Glomerular endothelial cell (primary cell): ENCODE results near the gene HIPK3. TPM values are rescaled to one million over a fixed set of nuclear protein-coding genes. Genes with fewer than 3 reads are reported as not detected.
"Not testable (repeated sequence)": the region's sequence is repeated elsewhere in the genome, so short reads cannot be mapped to it uniquely, and the experiment has no call there.

ENCODE experiments used
- DNase-seq: peaks from one replicate; pipeline ENCODE4 v3.0.0-alpha.2; 2011; ENCODE audit warnings: low read depth, low spot score; ENCODE audit errors: extremely low read depth
- total RNA-seq: library from RNA; depleted of rRNA; stranded (reverse); fragments of >200 nt; gene quantifications from 2 replicates; pipeline ENCODE4 v1.2.3, GENCODE V29; 2015

The HIPK3 gene
- total RNA-seq, 1 donor from 2014 or later = 34.9 TPM

DNA sequence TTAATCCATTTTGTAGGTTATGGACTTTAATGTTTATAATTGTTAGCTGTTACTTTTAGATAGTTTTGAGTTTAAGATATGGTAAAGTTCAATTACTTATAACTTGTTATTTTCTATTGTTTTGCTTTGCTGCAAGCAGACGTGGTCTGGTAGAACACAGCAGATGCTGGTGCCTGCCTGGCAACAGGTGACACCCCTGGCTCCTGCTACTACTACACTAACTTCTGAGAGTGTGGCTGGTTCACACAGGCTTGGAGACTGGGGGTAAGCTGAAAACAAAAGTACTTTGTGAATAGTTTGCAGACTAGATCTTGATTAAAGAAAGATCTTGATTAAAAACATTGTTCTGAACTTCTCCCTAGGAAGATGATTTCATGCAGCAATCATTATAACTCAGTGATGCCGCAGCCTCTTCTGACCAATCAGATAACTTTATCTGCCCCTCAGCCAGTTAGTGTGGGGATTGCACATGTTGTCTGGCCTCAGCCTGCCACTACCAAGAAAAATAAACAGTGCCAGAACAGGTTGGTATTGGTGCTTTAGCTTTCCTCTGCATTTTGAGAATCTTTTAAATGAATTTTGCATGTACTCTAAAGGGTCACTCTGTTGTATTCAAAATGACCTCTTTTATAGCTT, 90.4 kb downstream of the HIPK3 start:
- no peak for DNase-seq

DNA sequence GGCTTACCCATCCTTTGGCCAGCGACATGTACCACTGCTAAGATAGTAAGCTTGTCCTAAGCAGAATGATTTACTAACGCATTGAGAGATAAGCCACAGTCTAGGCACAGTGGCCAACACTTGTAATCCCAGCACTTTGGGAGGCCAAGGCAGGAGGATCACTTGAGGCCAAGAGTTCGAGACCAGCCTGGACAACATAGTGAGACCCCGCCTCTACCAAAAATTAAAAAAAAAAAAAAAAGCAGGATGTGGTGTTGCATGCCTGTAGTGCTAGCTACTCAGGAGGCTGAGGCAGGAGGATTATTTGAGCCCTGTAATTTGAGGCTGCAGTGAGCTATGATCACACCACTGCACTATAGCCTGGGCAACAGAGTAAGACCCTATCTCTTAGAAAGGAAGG, 93.1 kb downstream of the HIPK3 start:
- DNase-seq = no peak

DNA sequence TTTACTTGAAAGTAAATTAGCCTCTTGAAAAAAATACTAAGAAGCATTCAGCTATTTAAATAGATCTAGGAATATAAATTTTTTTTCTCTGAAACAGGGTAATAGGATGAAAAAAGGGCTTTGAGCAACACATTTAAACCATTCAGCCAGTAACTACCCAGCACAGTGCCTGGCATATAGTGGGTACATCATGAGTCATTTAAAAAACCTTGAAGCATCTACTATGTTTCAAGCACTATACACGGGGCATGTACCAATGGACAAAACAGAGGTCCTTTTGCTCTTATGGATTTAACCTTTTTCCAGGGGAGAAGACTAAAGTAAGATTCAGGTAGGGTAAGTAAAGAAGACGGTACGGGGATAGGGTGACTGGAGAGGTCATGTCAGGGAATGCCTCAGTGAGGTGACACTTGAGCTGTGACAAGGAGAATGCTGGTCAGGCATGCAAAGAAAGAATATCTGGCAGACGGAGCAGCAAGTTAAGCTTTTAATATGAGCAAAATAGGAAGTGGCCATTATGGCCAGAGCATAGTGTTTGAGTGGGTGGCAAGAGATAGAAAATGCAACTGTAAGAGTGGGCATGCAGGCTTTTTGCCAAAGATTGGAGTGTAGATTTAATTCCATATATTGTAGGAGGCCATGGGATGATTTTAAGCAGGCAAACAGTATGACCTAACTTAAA, 101.1 kb downstream of the HIPK3 start:
- DNase-seq = no peak

DNA sequence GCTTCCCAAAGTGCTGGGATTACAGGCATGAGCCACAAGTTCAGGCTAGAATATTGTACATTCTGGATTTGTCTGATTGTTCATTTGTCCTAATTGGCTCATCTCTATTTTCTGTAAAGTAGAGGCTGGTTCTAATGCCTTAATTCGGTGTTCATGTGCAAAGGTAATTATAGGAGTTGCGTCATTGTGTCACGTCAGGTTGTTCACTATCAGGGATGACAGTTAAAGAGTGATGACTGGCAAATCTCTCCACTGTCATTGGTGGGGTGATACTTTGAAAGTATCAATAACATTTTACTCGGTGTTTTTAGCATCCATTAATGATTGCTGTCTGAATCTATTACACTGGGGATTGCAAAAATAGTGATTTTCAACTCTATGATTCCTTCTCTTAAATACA, 103.5 kb downstream of the HIPK3 start:
- DNase-seq = no peak

DNA sequence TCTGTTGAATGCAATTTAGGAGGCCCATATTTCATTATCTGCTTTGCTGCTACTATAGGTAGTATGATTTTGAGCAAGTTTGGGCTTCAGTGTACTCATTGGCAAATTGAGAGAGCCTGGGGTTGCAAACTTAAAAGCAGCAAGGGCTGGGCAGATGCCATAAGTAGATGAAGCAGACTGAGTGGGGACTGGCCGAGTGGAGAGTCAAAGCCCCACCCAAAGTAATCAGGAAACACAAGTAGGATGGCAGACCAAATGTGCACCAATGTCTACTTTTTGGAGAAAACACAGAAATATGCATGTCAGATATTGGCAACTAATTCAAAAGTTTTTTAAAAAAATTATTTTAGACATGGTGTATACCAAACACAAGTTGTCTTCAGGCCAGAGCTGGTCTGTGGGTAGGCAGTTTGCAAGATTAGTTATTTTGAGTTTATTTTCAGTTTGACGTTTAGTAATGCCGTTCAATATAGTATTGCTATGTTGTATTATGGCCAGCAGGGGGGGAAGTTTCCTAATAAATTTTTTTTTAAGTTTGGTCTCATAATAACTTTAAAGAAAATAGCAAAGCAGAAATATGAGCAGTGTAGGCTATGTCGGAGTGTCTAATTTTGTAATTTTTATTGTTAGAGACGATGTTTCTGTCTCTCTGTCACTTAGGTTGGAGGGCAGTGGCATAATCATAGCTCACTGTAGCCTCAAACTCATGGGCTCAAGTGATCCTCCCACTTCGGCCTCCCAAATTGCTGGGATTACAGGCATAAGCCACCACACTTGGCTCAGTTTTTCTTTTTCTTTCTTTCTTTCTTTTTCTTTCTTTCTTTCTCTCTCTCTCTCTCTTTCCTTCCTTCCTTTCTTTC, 105.1 kb downstream of the HIPK3 start:
- DNase-seq = no peak

DNA sequence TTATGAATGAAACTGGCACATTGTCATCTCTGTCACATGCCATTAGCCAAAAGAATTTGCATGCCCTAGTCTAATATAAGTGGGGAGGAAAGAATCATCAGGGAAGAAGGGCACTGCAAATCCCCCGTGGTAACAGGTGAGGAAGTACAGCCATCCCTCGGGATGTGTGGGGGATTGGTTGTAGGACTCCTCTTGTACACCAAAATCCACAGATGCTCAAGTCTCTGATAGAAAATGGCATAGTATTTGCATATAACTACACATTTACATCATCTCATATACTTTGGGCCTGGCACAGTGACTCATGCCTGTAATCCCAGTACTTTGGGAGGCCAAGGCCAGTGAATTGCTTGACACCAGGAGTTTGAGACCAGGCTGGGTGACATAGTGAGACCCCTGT, 109.7 kb downstream of the HIPK3 start:
- no peak for DNase-seq

DNA sequence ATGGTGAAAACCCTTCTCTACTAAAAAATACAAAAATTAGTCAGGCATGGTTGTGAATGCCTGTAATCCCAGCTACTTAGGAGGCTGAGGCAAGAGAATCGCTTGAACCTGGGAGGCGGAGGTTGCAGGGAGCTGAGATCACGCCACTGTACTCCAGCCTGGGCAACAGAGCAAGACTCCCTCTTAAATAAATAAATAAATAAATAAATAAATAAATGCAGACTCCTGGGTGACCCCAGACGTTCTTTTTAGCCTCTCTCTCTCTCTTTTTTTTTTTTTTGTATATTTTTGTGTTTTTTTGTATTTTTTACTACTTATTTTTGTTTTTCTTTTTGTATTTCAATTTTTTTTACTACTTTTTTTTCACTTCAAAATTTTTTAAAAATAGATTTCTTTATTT, 111.3 kb downstream of the HIPK3 start:
- not testable (repeated sequence) for DNase-seq

DNA sequence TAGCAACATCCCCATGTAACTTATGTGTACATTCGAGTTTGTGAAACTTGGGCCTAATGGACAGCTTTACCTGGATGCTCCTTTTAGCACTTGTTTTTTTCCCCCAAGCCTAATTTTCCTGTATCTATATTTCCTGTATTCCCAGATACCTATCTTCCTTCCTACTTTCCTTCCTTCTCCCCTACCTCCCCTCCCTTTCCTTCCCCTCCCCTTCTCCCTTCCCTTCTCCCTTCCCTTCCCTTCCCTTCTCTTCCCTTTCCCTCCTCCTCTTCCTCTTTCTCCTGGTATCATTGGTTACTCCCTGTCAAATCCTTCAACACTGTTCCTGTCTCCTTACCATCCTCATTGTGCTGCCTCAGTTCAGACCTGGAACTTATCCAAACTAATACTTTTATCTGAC, 111.8 kb downstream of the HIPK3 start:
- DNase-seq = no peak

DNA sequence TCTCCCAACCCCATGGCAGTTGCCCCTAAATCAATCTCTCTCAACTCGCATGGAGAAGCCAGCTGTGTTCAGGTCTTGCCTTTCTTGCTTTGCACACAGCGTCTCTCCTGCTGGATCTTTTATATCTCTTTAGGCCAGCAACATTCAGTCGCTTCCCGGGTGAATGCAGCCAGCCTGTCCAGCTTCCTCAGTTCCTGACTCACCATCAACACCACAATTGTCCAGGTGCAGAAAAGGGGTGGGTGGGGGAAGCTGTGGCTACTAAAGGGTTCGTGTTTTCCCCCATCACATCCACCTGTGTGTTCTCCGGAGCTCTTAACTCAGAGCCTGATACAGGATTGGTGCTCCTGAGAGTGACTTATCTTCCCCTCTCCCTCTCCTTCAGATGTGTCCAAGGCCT, 116.5 kb downstream of the HIPK3 start:
- no peak for DNase-seq

DNA sequence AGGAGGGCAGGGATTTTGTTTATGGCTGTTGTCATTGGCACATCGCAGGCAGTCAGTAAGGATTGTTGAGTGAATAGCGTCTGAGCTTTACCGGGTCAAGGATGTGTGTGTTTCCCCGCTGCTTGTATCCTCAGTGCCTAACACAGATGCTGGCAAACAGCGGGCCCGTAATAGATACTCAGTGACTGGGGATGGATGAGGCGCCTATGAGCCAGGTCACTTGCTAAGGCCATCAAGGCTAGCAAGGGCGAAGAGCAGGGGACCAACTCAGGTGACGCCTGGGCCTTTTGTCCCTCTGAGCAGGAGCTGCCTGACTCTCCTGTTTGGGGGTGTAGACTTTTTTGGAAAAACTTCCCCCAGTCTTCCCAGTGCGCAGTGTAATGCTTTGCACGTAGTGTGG, 118.1 kb downstream of the HIPK3 start:
- no peak for DNase-seq

DNA sequence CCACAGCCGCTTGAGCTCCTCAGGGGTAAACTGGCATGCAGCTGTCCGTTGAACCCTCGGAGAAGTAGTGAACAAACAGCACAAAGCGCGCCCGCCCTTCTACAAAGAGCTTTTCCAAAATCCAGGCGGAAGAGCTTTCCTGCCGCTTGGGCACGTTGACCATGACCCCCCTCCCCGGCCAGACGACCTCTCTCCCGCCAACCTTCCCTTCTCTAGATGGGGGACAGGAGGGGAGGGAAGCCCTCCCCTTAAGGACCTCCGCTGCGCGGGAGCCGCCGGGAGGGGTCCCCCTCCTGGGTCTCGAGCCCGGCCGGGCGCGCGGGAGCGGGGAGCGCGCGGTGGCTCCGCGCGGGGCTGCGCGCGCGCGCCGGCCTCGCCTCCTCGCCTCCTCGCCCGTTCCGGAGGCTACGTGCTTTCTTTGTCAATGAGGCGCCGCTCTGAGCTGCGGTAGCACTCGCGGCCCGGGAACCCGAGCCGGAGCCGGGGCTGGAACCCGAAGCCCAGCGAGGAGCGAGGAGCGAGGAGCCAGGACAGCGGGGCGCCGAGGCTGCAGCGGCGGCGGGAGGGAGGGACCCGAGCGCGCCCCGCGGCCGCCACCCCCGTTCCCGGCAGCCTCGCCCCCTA, 118.6 kb downstream of the HIPK3 start, which contains the start of gene KIAA1549L:
Gene KIAA1549L, plus strand, starts transcription at position 421 of the 624 bp plus-strand sequence.
- DNase-seq = no peak

DNA sequence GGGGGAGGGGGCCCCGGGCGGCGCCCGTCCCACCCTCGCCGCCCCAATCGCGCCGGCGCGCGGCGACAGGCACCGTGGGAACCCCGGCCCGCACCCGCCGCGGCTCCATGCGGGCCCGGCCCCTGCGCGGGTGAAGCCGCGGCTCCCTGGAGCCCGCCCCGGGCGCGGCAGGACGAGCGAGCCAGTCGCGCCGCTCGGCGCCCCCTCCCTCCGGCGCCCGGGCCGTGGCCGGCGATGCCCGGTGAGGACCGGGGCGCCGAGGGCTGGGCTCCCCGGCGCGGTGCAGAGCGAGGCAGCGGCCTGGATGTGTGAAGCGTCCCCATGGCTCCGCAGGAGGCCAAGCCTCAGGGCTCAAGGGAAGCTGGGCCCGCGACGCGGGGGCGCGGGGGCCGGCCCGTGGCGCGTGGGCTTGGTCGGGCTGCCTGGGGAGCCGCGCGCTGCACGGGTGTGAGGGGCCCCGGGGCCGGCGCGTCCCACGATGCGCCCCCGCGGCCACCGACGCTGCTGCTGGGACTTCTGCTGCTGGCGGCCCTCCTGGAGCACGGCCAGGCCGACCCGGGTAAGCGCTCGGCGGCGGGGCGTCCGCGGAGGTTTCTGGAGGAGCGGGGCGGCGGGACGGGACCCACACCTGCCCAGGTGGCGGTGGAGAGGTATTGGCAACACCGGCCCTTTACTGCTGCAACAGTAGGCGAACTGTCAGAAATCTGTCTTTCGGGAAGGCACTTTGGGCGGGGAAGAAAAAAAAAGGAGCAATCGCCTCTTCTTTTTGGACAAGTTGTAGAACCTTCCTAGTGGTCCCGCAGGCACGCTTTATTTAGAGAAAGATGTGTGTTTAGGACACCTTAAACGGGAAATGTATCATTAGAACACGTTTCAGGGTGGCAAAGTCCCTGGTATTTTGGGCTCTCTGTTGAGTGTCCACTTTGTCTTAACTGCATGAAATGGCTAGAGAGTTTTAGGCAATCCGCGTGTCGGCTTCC, 119.4 kb downstream of the HIPK3 start:
- DNase-seq = no peak

DNA sequence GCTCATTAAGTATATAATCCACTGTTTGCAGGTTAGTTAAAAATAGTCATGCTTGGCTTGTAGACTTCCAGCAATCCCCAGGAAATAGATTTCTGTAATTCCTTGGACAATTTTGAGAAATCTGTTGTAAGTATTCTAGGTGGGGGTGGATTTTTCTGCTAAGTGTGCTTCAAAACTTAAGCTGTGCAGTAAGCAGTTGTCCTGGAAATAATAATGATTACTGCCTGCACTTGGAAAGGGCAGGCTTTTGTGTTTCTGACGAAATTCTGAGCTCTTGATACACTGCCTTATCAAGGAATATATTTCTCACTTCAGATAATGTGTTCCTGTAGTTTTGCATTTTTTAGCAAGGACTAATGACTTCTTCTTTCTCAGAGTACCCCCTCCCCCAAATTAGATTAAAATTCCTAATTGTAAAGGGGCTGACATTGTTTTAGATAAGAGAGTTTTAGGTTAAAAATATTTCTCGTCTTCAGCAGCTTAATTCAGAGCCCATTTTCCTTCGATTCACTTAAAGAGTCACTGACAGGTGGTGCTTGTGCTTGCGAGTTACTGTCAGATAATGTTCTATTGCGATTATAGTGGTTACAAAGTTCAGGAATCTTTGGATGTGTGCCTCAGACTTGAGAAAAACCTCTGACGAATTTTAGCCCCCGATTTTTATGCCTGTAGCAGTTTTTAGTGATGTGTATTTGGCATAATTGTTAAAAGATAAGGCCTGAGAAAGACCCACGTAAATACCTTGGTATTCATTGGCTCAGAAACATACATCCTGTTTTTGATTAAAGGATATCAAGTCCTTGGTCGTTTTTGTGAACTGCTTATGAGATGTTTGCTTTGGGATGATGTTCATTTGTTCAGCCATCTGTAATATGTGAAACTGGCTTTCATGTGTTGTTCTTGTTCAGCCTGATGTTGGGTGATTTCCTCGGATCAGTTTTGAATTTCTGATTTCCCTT, 120.5 kb downstream of the HIPK3 start:
- DNase-seq = no peak

DNA sequence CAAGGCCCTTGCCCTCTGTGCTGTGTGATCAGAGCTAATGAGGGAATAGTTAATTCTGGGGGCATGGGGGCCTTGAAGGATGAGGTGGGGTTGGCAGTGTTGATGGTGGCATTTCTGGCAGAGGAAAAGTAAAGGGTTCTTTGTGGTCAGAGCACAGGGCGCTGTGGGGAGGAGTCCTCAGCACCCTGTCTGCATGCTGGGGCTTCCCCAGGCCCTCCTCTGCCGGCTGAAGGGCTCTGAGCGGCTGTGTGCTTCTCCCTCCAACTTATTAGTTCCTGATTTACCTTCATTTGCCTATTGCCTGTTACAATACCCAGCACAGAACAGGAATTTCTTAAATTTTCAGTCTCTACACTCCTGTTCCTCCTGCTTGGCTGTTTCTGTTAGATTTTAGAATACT, 122.8 kb downstream of the HIPK3 start:
- DNase-seq = no peak

DNA sequence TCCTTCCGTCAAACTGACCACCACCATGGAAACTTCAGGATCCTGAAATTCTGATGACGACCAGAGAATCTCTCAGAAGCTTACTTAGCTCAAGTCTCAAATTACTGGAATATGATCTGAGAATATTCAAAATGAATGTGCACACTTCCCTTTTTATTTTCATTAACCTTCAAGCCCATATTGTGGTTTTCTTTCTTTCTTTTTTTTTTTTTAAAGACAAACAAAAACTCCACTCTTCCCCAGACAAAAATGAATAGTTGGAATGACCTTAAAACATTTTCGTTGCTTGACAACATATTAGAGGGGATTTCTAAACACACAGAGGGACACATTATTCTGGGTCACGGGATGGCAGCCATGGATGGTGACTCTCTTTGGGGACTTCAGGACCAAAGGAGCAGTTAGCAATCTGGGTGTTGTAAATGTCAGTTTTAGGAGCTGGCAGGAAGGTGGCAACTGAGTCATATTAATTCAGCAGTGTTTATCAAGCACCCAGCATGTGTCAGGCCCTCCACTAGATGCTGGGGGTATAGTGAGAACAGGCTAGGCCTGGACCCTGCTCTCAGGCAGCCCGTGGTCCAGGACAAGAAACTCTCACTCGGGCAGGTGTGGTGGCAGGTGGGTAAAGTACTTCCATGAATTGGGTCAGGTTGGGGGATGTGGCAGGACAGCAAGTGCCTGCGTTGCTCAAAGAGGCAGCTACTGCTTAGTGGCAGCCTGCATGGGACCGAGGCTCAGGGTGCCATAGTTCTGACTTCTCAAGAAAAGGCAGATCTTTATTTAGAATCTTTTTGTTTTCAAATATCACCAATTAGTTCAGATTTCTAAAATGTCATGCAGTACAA, 126.1 kb downstream of the HIPK3 start:
- DNase-seq = no peak

DNA sequence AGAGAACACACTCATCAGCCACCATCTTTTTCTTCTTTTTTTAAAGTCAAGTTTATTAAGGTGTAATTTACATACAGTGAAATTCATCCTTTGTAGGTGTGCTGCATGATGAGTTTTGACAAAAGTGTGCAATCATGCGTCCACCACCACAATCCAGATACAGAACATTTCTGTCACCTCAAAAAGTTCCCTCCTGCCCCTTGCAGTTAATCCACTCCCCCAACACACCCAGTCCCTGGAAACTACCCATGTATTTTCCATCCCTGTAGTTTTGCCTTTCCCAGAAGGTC, 126.7 kb downstream of the HIPK3 start:
- DNase-seq = no peak

DNA sequence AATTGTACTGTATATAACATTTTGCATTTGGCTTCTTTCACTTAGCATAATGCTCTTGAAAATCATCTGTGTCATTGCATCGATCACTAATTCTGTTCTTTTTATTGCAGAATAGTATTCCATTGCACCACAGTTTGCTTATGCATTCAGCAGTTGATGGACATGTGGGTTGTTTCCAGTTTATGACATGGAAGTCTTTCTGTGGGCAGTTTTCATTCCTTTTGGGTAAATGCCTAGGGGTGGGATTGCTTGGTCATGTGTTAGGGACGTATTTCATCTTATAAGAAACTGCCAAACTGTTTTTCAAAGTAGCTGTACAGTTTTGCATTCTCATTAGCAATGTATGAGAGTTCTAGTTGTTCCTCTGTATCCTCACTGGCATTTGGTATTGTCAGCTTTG, 127.0 kb downstream of the HIPK3 start:
- DNase-seq = no peak

DNA sequence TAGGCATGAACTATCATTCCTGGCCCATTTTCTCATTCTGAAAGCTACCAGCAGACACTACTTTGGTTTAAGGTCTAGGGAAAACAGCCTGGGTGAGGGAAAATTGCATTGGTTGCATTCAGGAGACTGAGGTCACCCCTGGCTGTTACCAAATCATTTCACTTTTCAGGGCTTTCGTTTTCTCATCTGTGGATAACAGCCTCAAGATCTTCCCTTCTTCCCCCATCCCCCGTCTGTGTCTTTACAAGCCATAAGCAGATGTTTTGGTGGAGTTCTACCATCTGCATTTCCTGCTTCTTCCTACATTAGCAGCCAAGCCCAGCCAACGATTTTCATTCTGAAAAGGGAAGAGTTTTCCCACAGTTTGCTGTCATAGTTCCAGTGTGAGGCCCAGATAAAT, 130.4 kb downstream of the HIPK3 start:
- no peak for DNase-seq
